A673 (cell line): Measurements from ENCODE around the gene ZGLP1. TPM values are rescaled to one million over a fixed set of nuclear protein-coding genes. Genes with fewer than 3 reads are reported as not detected.

ENCODE experiments used
- BruUV-seq: library from RNA; stranded (reverse); fragments of 400-500 nt; replicated peaks from 2 replicates; lab custom pipeline; 2021; lab: Mats Ljungman, UMichigan
- CTCF ChIA-PET: fragments of 300-600 bp; sonication (Branson Sonifier 250); formaldehyde crosslinking; loops from one replicate; lab custom pipeline; 2022; ENCODE audit warnings: antibody characterized with exemption; lab: Charles Lee
- POLR2A ChIA-PET: fragments of 300-600 bp; sonication (Branson Sonifier 250); formaldehyde crosslinking; loops from one replicate; lab custom pipeline; 2022; ENCODE audit warnings: antibody characterized with exemption; ENCODE audit not compliant: low non-redundant PET; lab: Charles Lee
- DNase-seq: peaks from one replicate; pipeline ENCODE4 v3.0.0-alpha.2; 2015; ENCODE audit warnings: low spot score
- H3K27ac ChIP-seq: fragments of 200-600 bp; sonication (generic); 2 replicates; pipeline ENCODE4 v1.5.1; 2016; ENCODE audit warnings: mixed run types, low read depth, mild to moderate bottlenecking, mixed read lengths, antibody characterized with exemption, low read length; ENCODE audit not compliant: poor library complexity, severe bottlenecking
- H3K27me3 ChIP-seq: fragments of 200-600 bp; sonication (generic); replicated peaks from 2 replicates; pipeline ENCODE4 v1.6.1; 2017; ENCODE audit warnings: mixed run types, low read depth, mild to moderate bottlenecking, mixed read lengths, antibody characterized with exemption, low read length; ENCODE audit not compliant: insufficient read depth, poor library complexity
- H3K36me3 ChIP-seq: fragments of 200-600 bp; sonication (generic); 2 replicates; pipeline ENCODE4 v1.6.1; 2016; ENCODE audit warnings: mixed run types, mild to moderate bottlenecking, mixed read lengths, antibody characterized with exemption, low read length; ENCODE audit not compliant: insufficient read depth, poor library complexity, severe bottlenecking
- H3K4me1 ChIP-seq: fragments of 200-600 bp; sonication (generic); 2 replicates; pipeline ENCODE4 v1.6.1; 2017; ENCODE audit warnings: mixed run types, mild to moderate bottlenecking, mixed read lengths, antibody characterized with exemption, low read length; ENCODE audit not compliant: insufficient read depth, poor library complexity, severe bottlenecking
- H3K4me3 ChIP-seq: fragments of 200-600 bp; sonication (generic); 2 replicates; pipeline ENCODE4 v1.5.1; 2016; ENCODE audit warnings: low read depth, mixed run types, mild to moderate bottlenecking, mixed read lengths, low read length; ENCODE audit not compliant: poor library complexity, severe bottlenecking
- H3K9me3 ChIP-seq: fragments of 200-600 bp; sonication (generic); 2 replicates; pipeline ENCODE4 v1.6.1; 2016; ENCODE audit warnings: mixed run types, low read depth, mild to moderate bottlenecking, mixed read lengths, antibody characterized with exemption, low read length; ENCODE audit not compliant: poor library complexity, severe bottlenecking
- EZH2 ChIP-seq: fragments of 200-600 bp; sonication (generic); IDR thresholded peaks from 2 replicates; pipeline ENCODE4 v1.6.1; 2017; ENCODE audit warnings: borderline replicate concordance, low read depth, mild to moderate bottlenecking, mixed read lengths, antibody characterized with exemption, low read length; ENCODE audit not compliant: poor library complexity, severe bottlenecking
- intact Hi-C: fragments of 100-400 bp; cut with micrococcal nuclease; formaldehyde crosslinking; loops from one replicate; pipeline ENCODE4 v1.10.0; 2022; ENCODE audit not compliant: unreplicated experiment
- total RNA-seq: library from RNA; stranded (reverse); gene quantifications from 2 replicates; pipeline ENCODE4 v1.2.3, GENCODE V29; 2021
- TF ChIP-seq, protein P1 (sequence below): fragments of 300-800, 200-600 bp; sonication (generic); conservative IDR thresholded peaks from 2 replicates; pipeline ENCODE4 v1.5.1; 2017; ENCODE audit warnings: low read depth, mild to moderate bottlenecking, antibody characterized with exemption, low read length, moderate library complexity, mixed read lengths

Gene ZGLP1
- total RNA-seq, 1 experiment from 2014 or later = 7.2 TPM

DNA sequence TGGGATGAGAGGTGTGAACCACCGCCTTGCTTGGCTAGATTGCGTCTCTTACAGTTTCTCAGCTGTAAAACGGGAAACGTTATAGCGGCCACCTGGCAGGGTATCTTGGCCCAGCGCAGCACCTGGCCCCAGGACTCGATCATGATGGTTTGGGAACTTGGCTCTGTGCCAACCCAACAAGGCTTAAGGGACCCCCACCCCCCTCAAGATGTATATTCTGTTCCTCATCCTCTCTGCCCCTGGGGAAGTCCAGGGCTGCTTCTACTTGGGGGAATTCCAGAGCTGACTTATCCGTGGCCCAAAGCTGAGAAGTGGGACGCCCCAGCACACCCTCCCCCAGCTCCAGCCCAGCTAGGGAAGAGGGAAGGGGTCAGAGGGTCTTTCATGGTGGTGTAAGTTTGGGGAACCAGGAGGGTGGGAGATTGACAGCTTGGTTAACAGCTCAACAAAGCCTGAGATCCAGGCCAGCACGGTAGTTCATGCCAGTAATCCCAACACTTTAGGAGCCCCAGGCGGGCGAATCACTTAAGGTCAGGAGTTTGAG is 38.0 kb downstream of the ZGLP1 start:
- no peak for DNase-seq

DNA sequence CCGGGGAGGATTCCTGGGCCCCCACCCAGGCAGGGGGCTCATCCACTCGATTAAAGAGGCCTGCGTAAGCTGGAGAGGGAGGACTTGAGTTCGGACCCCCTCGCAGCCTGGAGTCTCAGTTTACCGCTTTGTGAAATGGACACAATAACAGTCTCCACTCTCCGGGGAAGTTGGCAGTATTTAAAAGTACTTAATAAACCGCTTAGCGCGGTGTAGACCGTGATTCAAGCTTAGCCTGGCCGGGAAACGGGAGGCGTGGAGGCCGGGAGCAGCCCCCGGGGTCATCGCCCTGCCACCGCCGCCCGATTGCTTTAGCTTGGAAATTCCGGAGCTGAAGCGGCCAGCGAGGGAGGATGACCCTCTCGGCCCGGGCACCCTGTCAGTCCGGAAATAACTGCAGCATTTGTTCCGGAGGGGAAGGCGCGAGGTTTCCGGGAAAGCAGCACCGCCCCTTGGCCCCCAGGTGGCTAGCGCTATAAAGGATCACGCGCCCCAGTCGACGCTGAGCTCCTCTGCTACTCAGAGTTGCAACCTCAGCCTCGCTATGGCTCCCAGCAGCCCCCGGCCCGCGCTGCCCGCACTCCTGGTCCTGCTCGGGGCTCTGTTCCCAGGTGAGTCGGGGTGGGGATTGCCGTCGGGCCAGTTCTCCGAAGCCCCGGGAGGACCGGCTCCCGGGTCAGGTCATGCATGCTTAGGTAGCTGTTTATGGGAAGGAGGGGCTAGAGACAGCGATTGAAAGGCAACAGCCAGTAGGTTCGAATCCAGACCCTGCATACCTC is 38.8 kb downstream of the ZGLP1 start, which contains the start of gene ICAM1:
Gene ICAM1 (plus strand): TSS at position 505 of the 779 bp plus-strand sequence. CDS start 40 bp downstream, at position 545.
- H3K27me3 ChIP-seq = no peaks in the 10 kb centered on the region
- H3K36me3 ChIP-seq = no peaks in the 10 kb centered on the region
- ChIA-PET POLR2A (interaction anchor here (0.6 kb wide), 1 partner anchor 113 kb away, joined by 3 read pairs; no protein-coding TSS in a partner anchor), CTCF (interaction anchor here (1.0 to 3.1 kb wide), 4 partner anchors 9 to 120 kb away, joined by 3 to 50 read pairs (median 4); no protein-coding TSS in a partner anchor)
- intact Hi-C loops = no loop called here
- no TSS peak for BruUV-seq
- H3K4me1 ChIP-seq = peaks cover 6% of the 10 kb centered on the region
- DNase-seq = no peak
- peak within 1 kb of the TSS; percentile 32 for H3K4me3 ChIP-seq
- no peak for TF ChIP-seq EZH2
- TF ChIP-seq, protein P1, sequence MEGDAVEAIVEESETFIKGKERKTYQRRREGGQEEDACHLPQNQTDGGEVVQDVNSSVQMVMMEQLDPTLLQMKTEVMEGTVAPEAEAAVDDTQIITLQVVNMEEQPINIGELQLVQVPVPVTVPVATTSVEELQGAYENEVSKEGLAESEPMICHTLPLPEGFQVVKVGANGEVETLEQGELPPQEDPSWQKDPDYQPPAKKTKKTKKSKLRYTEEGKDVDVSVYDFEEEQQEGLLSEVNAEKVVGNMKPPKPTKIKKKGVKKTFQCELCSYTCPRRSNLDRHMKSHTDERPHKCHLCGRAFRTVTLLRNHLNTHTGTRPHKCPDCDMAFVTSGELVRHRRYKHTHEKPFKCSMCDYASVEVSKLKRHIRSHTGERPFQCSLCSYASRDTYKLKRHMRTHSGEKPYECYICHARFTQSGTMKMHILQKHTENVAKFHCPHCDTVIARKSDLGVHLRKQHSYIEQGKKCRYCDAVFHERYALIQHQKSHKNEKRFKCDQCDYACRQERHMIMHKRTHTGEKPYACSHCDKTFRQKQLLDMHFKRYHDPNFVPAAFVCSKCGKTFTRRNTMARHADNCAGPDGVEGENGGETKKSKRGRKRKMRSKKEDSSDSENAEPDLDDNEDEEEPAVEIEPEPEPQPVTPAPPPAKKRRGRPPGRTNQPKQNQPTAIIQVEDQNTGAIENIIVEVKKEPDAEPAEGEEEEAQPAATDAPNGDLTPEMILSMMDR = no peak
- no peak within 1 kb of the TSS for H3K27ac ChIP-seq
- H3K9me3 ChIP-seq = no peaks in the 10 kb centered on the region

More for the DNA sequence above, 38.0 kb downstream of the ZGLP1 start:
- intact Hi-C loops = no loop called here
- POLR2A ChIA-PET = no interaction called here
- TF ChIP-seq, protein P1 = no peak
- no peak for TF ChIP-seq EZH2
- H3K9me3 ChIP-seq = no peaks in the 10 kb centered on the region
- no peaks in the 10 kb centered on the region for H3K27me3 ChIP-seq
- no peak overlapping the region for H3K27ac ChIP-seq
- CTCF ChIA-PET = interaction anchor here (0.5 to 3.1 kb wide), 5 partner anchors 8 to 119 kb away, joined by 3 to 50 read pairs (median 4); no protein-coding TSS in a partner anchor
- H3K36me3 ChIP-seq = no peaks in the 10 kb centered on the region
- H3K4me1 ChIP-seq = peaks cover 6% of the 10 kb centered on the region
- H3K4me3 ChIP-seq = no peak overlapping the region
- BruUV-seq = no TSS peak

DNA sequence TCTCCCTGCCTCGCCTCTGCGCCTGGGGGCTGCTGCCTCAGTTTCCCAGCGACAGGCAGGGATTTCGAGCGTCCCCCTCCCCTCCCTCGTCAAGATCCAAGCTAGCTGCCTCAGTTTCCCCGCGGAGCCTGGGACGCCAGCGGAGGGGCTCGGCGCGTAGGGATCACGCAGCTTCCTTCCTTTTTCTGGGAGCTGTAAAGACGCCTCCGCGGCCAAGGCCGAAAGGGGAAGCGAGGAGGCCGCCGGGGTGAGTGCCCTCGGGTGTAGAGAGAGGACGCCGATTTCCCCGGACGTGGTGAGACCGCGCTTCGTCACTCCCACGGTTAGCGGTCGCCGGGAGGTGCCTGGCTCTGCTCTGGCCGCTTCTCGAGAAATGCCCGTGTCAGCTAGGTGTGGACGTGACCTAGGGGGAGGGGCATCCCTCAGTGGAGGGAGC is 39.4 kb downstream of the ZGLP1 start:
- BruUV-seq = no TSS peak
- TF ChIP-seq, protein P1 = no peak
- no peak for TF ChIP-seq EZH2
- Histone ChIP-seq H3K27ac (no peak overlapping the region), H3K36me3 (no peaks in the 10 kb centered on the region), H3K4me3 (peak overlapping the region; percentile 32), H3K9me3 (no peaks in the 10 kb centered on the region), H3K4me1 (peaks cover 6% of the 10 kb centered on the region), H3K27me3 (no peaks in the 10 kb centered on the region)
- intact Hi-C loops = no loop called here
- ChIA-PET POLR2A (interaction anchor here (0.6 kb wide), 1 partner anchor 113 kb away, joined by 3 read pairs; no protein-coding TSS in a partner anchor), CTCF (interaction anchor here (1.2 to 3.1 kb wide), 3 partner anchors 10 to 121 kb away, joined by 4 to 50 read pairs (median 4); no protein-coding TSS in a partner anchor)
- no peak for DNase-seq
